Upper lobe of left lung (tissue), 4 donors: ENCODE measurements around the gene BAIAP2L2.
"Not testable (repeated sequence)": the region's sequence is repeated elsewhere in the genome, so short reads cannot be mapped to it uniquely, and the experiment has no call there.

ENCODE experiments used
- EP300 ChIP-seq, 4 donors: sonication (generic); formaldehyde crosslinking; IDR thresholded peaks; one replicate each; pipeline ENCODE4 v1.5.1; 2017; ENCODE audit warnings: antibody characterized with exemption in 4 of 4, control low read depth in 2 of 4
- POLR2A ChIP-seq, 4 donors: fragments of 450-650 bp; IDR thresholded peaks; one replicate each; pipeline ENCODE4 v1.5.1; 2016 to 2017; ENCODE audit warnings: antibody characterized with exemption in 4 of 4, mild to moderate bottlenecking in 2 of 4
- POLR2AphosphoS5 ChIP-seq, 2 donors: sonication (generic); formaldehyde crosslinking; IDR thresholded peaks; one replicate each; pipeline ENCODE4 v1.5.1; 2017; ENCODE audit warnings: antibody characterized with exemption in 2 of 2
- TF ChIP-seq, protein P1 (sequence below), 6 experiments: fragments of 450-650 bp in 4 of 6; fragments of 200-600 bp in 2 of 6; sonication (generic) in 2 of 6; IDR thresholded peaks; one replicate each; pipeline ENCODE4 v1.5.1; 2016 to 2019; ENCODE audit warnings: antibody characterized with exemption in 6 of 6

DNA sequence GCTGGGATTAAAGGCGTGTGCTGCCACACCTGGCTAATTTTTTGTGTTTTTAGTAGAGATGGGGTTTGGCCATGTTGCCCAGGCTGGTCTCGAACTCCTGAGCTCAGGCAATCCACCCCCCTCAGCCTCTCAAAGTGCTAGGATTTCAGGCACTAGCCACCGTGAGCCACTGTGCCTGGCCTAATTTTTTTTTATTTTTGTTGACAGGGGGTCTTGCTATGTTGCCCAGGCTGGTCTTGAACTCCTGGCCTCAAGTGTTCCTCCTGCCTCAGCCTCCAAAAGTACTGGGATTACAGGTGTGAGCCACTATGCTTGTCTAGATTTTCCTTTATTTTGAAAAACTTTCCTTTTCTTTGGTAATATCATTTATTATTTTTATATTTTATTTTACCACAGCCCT is 35.7 kb upstream of the BAIAP2L2 start:
- TF ChIP-seq, protein P1, sequence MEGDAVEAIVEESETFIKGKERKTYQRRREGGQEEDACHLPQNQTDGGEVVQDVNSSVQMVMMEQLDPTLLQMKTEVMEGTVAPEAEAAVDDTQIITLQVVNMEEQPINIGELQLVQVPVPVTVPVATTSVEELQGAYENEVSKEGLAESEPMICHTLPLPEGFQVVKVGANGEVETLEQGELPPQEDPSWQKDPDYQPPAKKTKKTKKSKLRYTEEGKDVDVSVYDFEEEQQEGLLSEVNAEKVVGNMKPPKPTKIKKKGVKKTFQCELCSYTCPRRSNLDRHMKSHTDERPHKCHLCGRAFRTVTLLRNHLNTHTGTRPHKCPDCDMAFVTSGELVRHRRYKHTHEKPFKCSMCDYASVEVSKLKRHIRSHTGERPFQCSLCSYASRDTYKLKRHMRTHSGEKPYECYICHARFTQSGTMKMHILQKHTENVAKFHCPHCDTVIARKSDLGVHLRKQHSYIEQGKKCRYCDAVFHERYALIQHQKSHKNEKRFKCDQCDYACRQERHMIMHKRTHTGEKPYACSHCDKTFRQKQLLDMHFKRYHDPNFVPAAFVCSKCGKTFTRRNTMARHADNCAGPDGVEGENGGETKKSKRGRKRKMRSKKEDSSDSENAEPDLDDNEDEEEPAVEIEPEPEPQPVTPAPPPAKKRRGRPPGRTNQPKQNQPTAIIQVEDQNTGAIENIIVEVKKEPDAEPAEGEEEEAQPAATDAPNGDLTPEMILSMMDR (IDR thresholded peaks at IDR 0.05): not testable (repeated sequence)
- TF ChIP-seq POLR2A, POLR2AphosphoS5, EP300 (IDR thresholded peaks at IDR 0.05): not testable (repeated sequence)
